SK-N-MC (cell line): ENCODE results near the gene GTF2I.

Experiments used
- EZH2 ChIP-seq: fragments of 200-600 bp; sonication (generic); IDR thresholded peaks from one replicate; pipeline ENCODE4 v1.6.1; 2017; ENCODE audit warnings: antibody characterized with exemption
- FOXP2 ChIP-seq: optimal IDR thresholded peaks from 2 replicates; pipeline ENCODE3; 2011; ENCODE audit warnings: mild to moderate bottlenecking, moderate library complexity; ENCODE audit not compliant: insufficient read depth; ENCODE audit errors: extremely low read length, control extremely low read depth
- POLR2AphosphoS5 ChIP-seq: IDR thresholded peaks from 2 replicates; pipeline ENCODE4 v1.6.1; 2012; ENCODE audit warnings: mild to moderate bottlenecking, low read depth, low read length, borderline replicate concordance

DNA sequence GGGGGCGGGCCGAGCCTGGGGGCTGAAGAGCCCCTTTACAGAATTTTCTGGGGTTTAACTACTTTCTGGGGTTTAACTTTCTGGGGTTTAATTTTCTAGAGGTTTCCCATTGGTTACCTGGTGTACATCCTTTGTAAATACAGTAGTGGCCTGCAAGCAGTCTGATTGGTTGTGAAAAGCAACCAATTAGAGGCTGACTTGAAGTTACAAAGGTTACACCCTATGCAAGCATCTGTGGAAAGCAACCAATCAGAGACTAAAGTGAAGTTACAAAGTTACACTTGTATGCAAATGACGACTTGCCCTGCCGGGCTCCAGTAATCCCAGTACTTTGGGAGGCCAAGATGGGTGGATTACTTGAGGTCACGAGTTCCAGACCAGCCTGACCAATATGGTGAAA, 27.4 kb downstream of the GTF2I start:
- TF ChIP-seq EZH2 = no peak
- no peak for TF ChIP-seq POLR2AphosphoS5
- no peak for TF ChIP-seq FOXP2
